ENCODE measurements around the gene SHISA9. TPM values are rescaled to one million over a fixed set of nuclear protein-coding genes. Genes with fewer than 3 reads are reported as not detected.

The SHISA9 gene
- polyA plus RNA-seq, 2 of the 4 experiments (the other 2 are of a cell fraction), result 0.16 TPM; not detected in 1

DNA sequence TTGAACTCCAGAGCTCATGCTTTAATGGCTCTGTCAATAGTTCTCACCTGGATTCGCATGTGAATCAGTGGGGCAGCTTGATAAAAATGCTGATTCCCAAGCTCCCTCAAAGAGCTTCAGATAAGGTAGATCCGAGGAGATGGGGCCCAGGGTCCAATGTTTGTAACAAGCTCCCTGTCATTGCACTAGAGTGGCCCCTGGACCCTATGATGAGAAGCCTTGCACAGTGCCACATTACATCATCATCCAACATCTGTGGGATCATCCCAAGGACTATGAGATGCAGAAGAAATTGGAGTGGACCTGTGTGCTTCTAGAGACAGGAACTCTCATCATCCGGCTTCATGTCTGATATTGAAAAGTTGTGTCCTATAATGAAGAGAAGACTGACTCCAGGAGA lies 340.8 kb downstream of the SHISA9 start:
- ATAC-seq (no peak), DNase-seq (ENCODE audit: low read depth in 1 of 2, low spot score in 1 of 2) (no peak)
- 0% methylated on average over 3 of the region's 3 CpGs for WGBS (ENCODE audit: missing lambda C conversion rate)

GRCh38 chr16:13244770-13245169 lies 343.4 kb downstream of the SHISA9 start:
- ATAC-seq, result no peak
- TF ChIP-seq ESRRA (IDR thresholded peaks at IDR 0.05; ENCODE audit: borderline replicate concordance, low read length), result no peak
- TF ChIP-seq HOXB13 (CRISPR knock-in tag; IDR thresholded peaks at IDR 0.05; ENCODE audit: low read depth), result no peak
- TF ChIP-seq NFE2L2 (conservative IDR thresholded peaks at IDR 0.05; ENCODE audit: low read length), result no peak
- TF ChIP-seq, protein P1, sequence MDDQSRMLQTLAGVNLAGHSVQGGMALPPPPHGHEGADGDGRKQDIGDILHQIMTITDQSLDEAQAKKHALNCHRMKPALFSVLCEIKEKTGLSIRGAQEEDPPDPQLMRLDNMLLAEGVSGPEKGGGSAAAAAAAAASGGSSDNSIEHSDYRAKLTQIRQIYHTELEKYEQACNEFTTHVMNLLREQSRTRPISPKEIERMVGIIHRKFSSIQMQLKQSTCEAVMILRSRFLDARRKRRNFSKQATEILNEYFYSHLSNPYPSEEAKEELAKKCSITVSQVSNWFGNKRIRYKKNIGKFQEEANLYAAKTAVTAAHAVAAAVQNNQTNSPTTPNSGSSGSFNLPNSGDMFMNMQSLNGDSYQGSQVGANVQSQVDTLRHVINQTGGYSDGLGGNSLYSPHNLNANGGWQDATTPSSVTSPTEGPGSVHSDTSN (IDR thresholded peaks at IDR 0.05), result no peak
- TF ChIP-seq REST (IDR thresholded peaks at IDR 0.05), result no peak
- no peak for TF ChIP-seq CBX8 (IDR thresholded peaks at IDR 0.05)
- TF ChIP-seq, protein P2, sequence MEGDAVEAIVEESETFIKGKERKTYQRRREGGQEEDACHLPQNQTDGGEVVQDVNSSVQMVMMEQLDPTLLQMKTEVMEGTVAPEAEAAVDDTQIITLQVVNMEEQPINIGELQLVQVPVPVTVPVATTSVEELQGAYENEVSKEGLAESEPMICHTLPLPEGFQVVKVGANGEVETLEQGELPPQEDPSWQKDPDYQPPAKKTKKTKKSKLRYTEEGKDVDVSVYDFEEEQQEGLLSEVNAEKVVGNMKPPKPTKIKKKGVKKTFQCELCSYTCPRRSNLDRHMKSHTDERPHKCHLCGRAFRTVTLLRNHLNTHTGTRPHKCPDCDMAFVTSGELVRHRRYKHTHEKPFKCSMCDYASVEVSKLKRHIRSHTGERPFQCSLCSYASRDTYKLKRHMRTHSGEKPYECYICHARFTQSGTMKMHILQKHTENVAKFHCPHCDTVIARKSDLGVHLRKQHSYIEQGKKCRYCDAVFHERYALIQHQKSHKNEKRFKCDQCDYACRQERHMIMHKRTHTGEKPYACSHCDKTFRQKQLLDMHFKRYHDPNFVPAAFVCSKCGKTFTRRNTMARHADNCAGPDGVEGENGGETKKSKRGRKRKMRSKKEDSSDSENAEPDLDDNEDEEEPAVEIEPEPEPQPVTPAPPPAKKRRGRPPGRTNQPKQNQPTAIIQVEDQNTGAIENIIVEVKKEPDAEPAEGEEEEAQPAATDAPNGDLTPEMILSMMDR (IDR thresholded peaks at IDR 0.05), result no peak
- TF ChIP-seq GATA3 (IDR thresholded peaks at IDR 0.05; ENCODE audit: borderline replicate concordance), result no peak
- TF ChIP-seq, protein P3, sequence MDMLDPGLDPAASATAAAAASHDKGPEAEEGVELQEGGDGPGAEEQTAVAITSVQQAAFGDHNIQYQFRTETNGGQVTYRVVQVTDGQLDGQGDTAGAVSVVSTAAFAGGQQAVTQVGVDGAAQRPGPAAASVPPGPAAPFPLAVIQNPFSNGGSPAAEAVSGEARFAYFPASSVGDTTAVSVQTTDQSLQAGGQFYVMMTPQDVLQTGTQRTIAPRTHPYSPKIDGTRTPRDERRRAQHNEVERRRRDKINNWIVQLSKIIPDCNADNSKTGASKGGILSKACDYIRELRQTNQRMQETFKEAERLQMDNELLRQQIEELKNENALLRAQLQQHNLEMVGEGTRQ (IDR thresholded peaks at IDR 0.05), result no peak
- no peak for TF ChIP-seq FOSB (CRISPR knock-in tag; IDR thresholded peaks at IDR 0.05)
- TF ChIP-seq CBX2 (IDR thresholded peaks at IDR 0.05; ENCODE audit: borderline replicate concordance, low read depth), result no peak
- TF ChIP-seq MAFK (IDR thresholded peaks at IDR 0.05; ENCODE audit: partially characterized antibody), result no peak
- no peak for TF ChIP-seq BHLHE40 (IDR thresholded peaks at IDR 0.05; ENCODE audit: low read depth, low read length)
- no peak for TF ChIP-seq NPAS2 (CRISPR knock-in tag; IDR thresholded peaks at IDR 0.05; ENCODE audit: borderline replicate concordance)
- no peak for TF ChIP-seq FOSL2 (IDR thresholded peaks at IDR 0.05)
- TF ChIP-seq FOSL2 (CRISPR knock-in tag; IDR thresholded peaks at IDR 0.05), result no peak
- TF ChIP-seq ZC3H11A (IDR thresholded peaks at IDR 0.05), result no peak
- no peak overlapping the region for H3K27ac ChIP-seq
- H3K9me3 ChIP-seq, result no peaks in the 10 kb centered on the region
- H3K4me2 ChIP-seq, result no peak overlapping the region
- POLR2A ChIA-PET, result no interaction called here
- 32% methylated on average over 5 of the region's 5 CpGs for WGBS (ENCODE audit: missing lambda C conversion rate)
- H3K4me1 ChIP-seq, result no peaks in the 10 kb centered on the region
- DNase-seq (ENCODE audit: low read depth in 1 of 2, low spot score in 1 of 2), result no peak
- CTCF ChIA-PET, result interaction anchor here (0.7 kb wide), 1 partner anchor 12 kb away, joined by 3 read pairs; no protein-coding TSS in a partner anchor
- H3K4me3 ChIP-seq, result no peak overlapping the region
- FAIRE-seq, result no peak

More for the DNA sequence above, 340.8 kb downstream of the SHISA9 start:
- FAIRE-seq, result no peak
- no peak for TF ChIP-seq MYC (IDR thresholded peaks at IDR 0.05; ENCODE audit: borderline replicate concordance, low read length)
- no peak for TF ChIP-seq FOSB (CRISPR knock-in tag; IDR thresholded peaks at IDR 0.05)
- no peak for TF ChIP-seq HOXB13 (CRISPR knock-in tag; IDR thresholded peaks at IDR 0.05; ENCODE audit: low read depth)
- TF ChIP-seq JUNB (IDR thresholded peaks at IDR 0.05), result no peak
- no peak for TF ChIP-seq PHF8 (IDR thresholded peaks at IDR 0.05; ENCODE audit: borderline replicate concordance, low read depth)
- H3K9me3 ChIP-seq, result no peaks in the 10 kb centered on the region
- H3K27ac ChIP-seq, result no peak overlapping the region
- no peak overlapping the region for H3K4me3 ChIP-seq
- POLR2A ChIA-PET, result no interaction called here
- H3K4me2 ChIP-seq, result no peak overlapping the region
- CTCF ChIA-PET, result no interaction called here
- no peaks in the 10 kb centered on the region for H3K4me1 ChIP-seq

All from A549 (cell line).